ENCODE data around the gene BPHL.

BPHL gene

GRCh38 chr6:3119040-3119723 lies 671 bp downstream of the BPHL start:
- H3K9me3 ChIP-seq (ENCODE audit: control extremely low read depth in 1 of 5, control insufficient read depth in 4 of 5, insufficient read depth in 2 of 5, low read depth in 1 of 5, low read length in 4 of 5): no peaks in the 10 kb centered on the region
- H3K27ac ChIP-seq (ENCODE audit: insufficient read depth in 1 of 2, low read depth in 1 of 2, low read length in 2 of 2, poor library complexity in 1 of 2, severe bottlenecking in 2 of 2): peak overlapping the region in 1 of 2 experiments; percentile 53
- ChIA-PET CTCF (interaction anchor here (0.5 to 1.5 kb wide), 6 partner anchors 18 to 957 kb away, joined by 3 to 7 read pairs (median 4); partner anchors contain the start of gene PSMG4), POLR2A (interaction anchor here (0.6 kb wide), 2 partner anchors 329 to 353 kb away, joined by 3 to 4 read pairs; no protein-coding TSS in a partner anchor)
- WGBS (ENCODE audit: insufficient coverage): under 1% methylated on average over 14 of the region's 19 CpGs
- DNase-seq: peak in 2 of 3 donors; percentile 3 to 47
- H3K4me1 ChIP-seq (ENCODE audit: control extremely low read depth in 1 of 4, control insufficient read depth in 4 of 4, insufficient read depth in 4 of 4, low read length in 3 of 4): peaks cover 7 to 13% (median 12%) of the 10 kb centered on the region in 4 experiments
- H3K27me3 ChIP-seq (replicated peaks in 2 of 5; ENCODE audit: control insufficient read depth in 4 of 5, insufficient read depth in 5 of 5, low read length in 4 of 5): no peaks in the 10 kb centered on the region
- peak overlapping the region; percentile 77 to 95 (median 92) for H3K4me3 ChIP-seq (ENCODE audit: control insufficient read depth in 1 of 7, extremely low read depth in 1 of 7, insufficient read depth in 4 of 7, low read depth in 2 of 7, low read length in 6 of 7)
- peaks cover 0 to 12% (median 10%) of the 10 kb centered on the region in 4 experiments for H3K36me3 ChIP-seq (ENCODE audit: control insufficient read depth in 4 of 4, insufficient read depth in 4 of 4, low read length in 3 of 4)

- H3K4me1 ChIP-seq (ENCODE audit: control extremely low read depth in 1 of 4, control insufficient read depth in 4 of 4, insufficient read depth in 4 of 4, low read length in 3 of 4): peaks cover 7 to 13% (median 12%) of the 10 kb centered on the region in 4 experiments
- WGBS (ENCODE audit: insufficient coverage): 100% methylated on average over 4 of the region's 5 CpGs
- H3K27ac ChIP-seq (ENCODE audit: insufficient read depth in 1 of 2, low read depth in 1 of 2, low read length in 2 of 2, poor library complexity in 1 of 2, severe bottlenecking in 2 of 2): no peak overlapping the region
- no peak overlapping the region for H3K4me3 ChIP-seq (ENCODE audit: control insufficient read depth in 1 of 7, extremely low read depth in 1 of 7, insufficient read depth in 4 of 7, low read depth in 2 of 7, low read length in 6 of 7)
- no peaks in the 10 kb centered on the region for H3K9me3 ChIP-seq (ENCODE audit: control extremely low read depth in 1 of 5, control insufficient read depth in 4 of 5, insufficient read depth in 2 of 5, low read depth in 1 of 5, low read length in 4 of 5)
- no peaks in the 10 kb centered on the region for H3K36me3 ChIP-seq (ENCODE audit: control insufficient read depth in 4 of 4, insufficient read depth in 4 of 4, low read length in 3 of 4)
- no peak for DNase-seq
- CTCF ChIA-PET: no interaction called here
- H3K27me3 ChIP-seq (replicated peaks in 2 of 5; ENCODE audit: control insufficient read depth in 4 of 5, insufficient read depth in 5 of 5, low read length in 4 of 5): no peaks in the 10 kb centered on the region
- POLR2A ChIA-PET: interaction anchor here (0.6 kb wide), 1 partner anchor 353 kb away, joined by 3 read pairs; no protein-coding TSS in a partner anchor
These were observed 2.2 kb downstream of the BPHL start for GRCh38 chr6:3120765-3121089.

GRCh38 chr6:3122823-3123182 lies 4.3 kb downstream of the BPHL start:
- no peak for DNase-seq
- Histone ChIP-seq H3K4me1 (ENCODE audit: control extremely low read depth in 1 of 4, control insufficient read depth in 4 of 4, insufficient read depth in 4 of 4, low read length in 3 of 4) (peaks cover 5 to 10% (median 8%) of the 10 kb centered on the region in 4 experiments), H3K36me3 (ENCODE audit: control insufficient read depth in 4 of 4, insufficient read depth in 4 of 4, low read length in 3 of 4) (no peaks in the 10 kb centered on the region), H3K4me3 (ENCODE audit: control insufficient read depth in 1 of 7, extremely low read depth in 1 of 7, insufficient read depth in 4 of 7, low read depth in 2 of 7, low read length in 6 of 7) (no peak overlapping the region), H3K27ac (ENCODE audit: insufficient read depth in 1 of 2, low read depth in 1 of 2, low read length in 2 of 2, poor library complexity in 1 of 2, severe bottlenecking in 2 of 2) (no peak overlapping the region), H3K9me3 (ENCODE audit: control extremely low read depth in 1 of 5, control insufficient read depth in 4 of 5, insufficient read depth in 2 of 5, low read depth in 1 of 5, low read length in 4 of 5) (no peaks in the 10 kb centered on the region), H3K27me3 (replicated peaks in 2 of 5; ENCODE audit: control insufficient read depth in 4 of 5, insufficient read depth in 5 of 5, low read length in 4 of 5) (no peaks in the 10 kb centered on the region)
- ChIA-PET POLR2A (no interaction called here), CTCF (interaction anchor here (0.9 to 1.5 kb wide), 3 partner anchors 42 to 129 kb away, joined by 3 to 7 read pairs (median 4); no protein-coding TSS in a partner anchor)
- 96% methylated on average over 9 of the region's 9 CpGs for WGBS (ENCODE audit: insufficient coverage)

GRCh38 chr6:3124667-3125066 lies 6.2 kb downstream of the BPHL start:
- 91% methylated on average over 6 of the region's 8 CpGs for WGBS (ENCODE audit: insufficient coverage)
- no peaks in the 10 kb centered on the region for H3K4me1 ChIP-seq (ENCODE audit: control extremely low read depth in 1 of 4, control insufficient read depth in 4 of 4, insufficient read depth in 4 of 4, low read length in 3 of 4)
- ChIA-PET POLR2A (interaction anchor here (0.6 kb wide), 1 partner anchor 56 kb away, joined by 4 read pairs; no protein-coding TSS in a partner anchor), CTCF (interaction anchor here (0.6 to 1.5 kb wide), 3 partner anchors 123 to 155 kb away, joined by 4 to 5 read pairs (median 4); no protein-coding TSS in a partner anchor)
- H3K9me3 ChIP-seq (ENCODE audit: control extremely low read depth in 1 of 5, control insufficient read depth in 4 of 5, insufficient read depth in 2 of 5, low read depth in 1 of 5, low read length in 4 of 5): no peaks in the 10 kb centered on the region
- H3K27ac ChIP-seq (ENCODE audit: insufficient read depth in 1 of 2, low read depth in 1 of 2, low read length in 2 of 2, poor library complexity in 1 of 2, severe bottlenecking in 2 of 2): no peak overlapping the region
- H3K36me3 ChIP-seq (ENCODE audit: control insufficient read depth in 4 of 4, insufficient read depth in 4 of 4, low read length in 3 of 4): peaks cover 0 to 8% (median 0%) of the 10 kb centered on the region in 4 experiments
- H3K4me3 ChIP-seq (ENCODE audit: control insufficient read depth in 1 of 7, extremely low read depth in 1 of 7, insufficient read depth in 4 of 7, low read depth in 2 of 7, low read length in 6 of 7): no peak overlapping the region
- DNase-seq: no peak
- H3K27me3 ChIP-seq (replicated peaks in 2 of 5; ENCODE audit: control insufficient read depth in 4 of 5, insufficient read depth in 5 of 5, low read length in 4 of 5): no peaks in the 10 kb centered on the region

- Histone ChIP-seq H3K4me3 (ENCODE audit: control insufficient read depth in 1 of 7, extremely low read depth in 1 of 7, insufficient read depth in 4 of 7, low read depth in 2 of 7, low read length in 6 of 7) (no peak overlapping the region), H3K36me3 (ENCODE audit: control insufficient read depth in 4 of 4, insufficient read depth in 4 of 4, low read length in 3 of 4) (peaks cover 0 to 8% (median 5%) of the 10 kb centered on the region in 4 experiments), H3K27me3 (replicated peaks in 2 of 5; ENCODE audit: control insufficient read depth in 4 of 5, insufficient read depth in 5 of 5, low read length in 4 of 5) (no peaks in the 10 kb centered on the region), H3K9me3 (ENCODE audit: control extremely low read depth in 1 of 5, control insufficient read depth in 4 of 5, insufficient read depth in 2 of 5, low read depth in 1 of 5, low read length in 4 of 5) (no peaks in the 10 kb centered on the region), H3K27ac (ENCODE audit: insufficient read depth in 1 of 2, low read depth in 1 of 2, low read length in 2 of 2, poor library complexity in 1 of 2, severe bottlenecking in 2 of 2) (no peak overlapping the region), H3K4me1 (ENCODE audit: control extremely low read depth in 1 of 4, control insufficient read depth in 4 of 4, insufficient read depth in 4 of 4, low read length in 3 of 4) (no peaks in the 10 kb centered on the region)
- CTCF ChIA-PET: interaction anchor here (0.8 to 3.5 kb wide), 6 partner anchors 35 to 154 kb away, joined by 3 to 14 read pairs (median 4); no protein-coding TSS in a partner anchor
- POLR2A ChIA-PET: interaction anchor here (0.6 kb wide), 1 partner anchor 106 kb away, joined by 4 read pairs; no protein-coding TSS in a partner anchor
- no peak for DNase-seq
- 17% methylated on average over 1 of the region's 2 CpGs for WGBS (ENCODE audit: insufficient coverage)
These were observed 7.3 kb downstream of the BPHL start for GRCh38 chr6:3125815-3126214.

- CTCF ChIA-PET: interaction anchor here (0.7 to 3.8 kb wide), 8 partner anchors 12 to 131 kb away, joined by 3 to 14 read pairs (median 4); no protein-coding TSS in a partner anchor
These were observed 10.0 kb downstream of the BPHL start for GRCh38 chr6:3128356-3129108.

More at GRCh38 chr6:3128356-3129108, 10.0 kb downstream of the BPHL start:
- Histone ChIP-seq H3K27ac (ENCODE audit: insufficient read depth in 1 of 2, low read depth in 1 of 2, low read length in 2 of 2, poor library complexity in 1 of 2, severe bottlenecking in 2 of 2) (no peak overlapping the region), H3K4me3 (ENCODE audit: control insufficient read depth in 1 of 7, extremely low read depth in 1 of 7, insufficient read depth in 4 of 7, low read depth in 2 of 7, low read length in 6 of 7) (no peak overlapping the region), H3K36me3 (ENCODE audit: control insufficient read depth in 4 of 4, insufficient read depth in 4 of 4, low read length in 3 of 4) (peaks cover 0 to 18% (median 9%) of the 10 kb centered on the region in 4 experiments), H3K9me3 (ENCODE audit: control extremely low read depth in 1 of 5, control insufficient read depth in 4 of 5, insufficient read depth in 2 of 5, low read depth in 1 of 5, low read length in 4 of 5) (no peaks in the 10 kb centered on the region), H3K27me3 (replicated peaks in 2 of 5; ENCODE audit: control insufficient read depth in 4 of 5, insufficient read depth in 5 of 5, low read length in 4 of 5) (no peaks in the 10 kb centered on the region), H3K4me1 (ENCODE audit: control extremely low read depth in 1 of 4, control insufficient read depth in 4 of 4, insufficient read depth in 4 of 4, low read length in 3 of 4) (no peaks in the 10 kb centered on the region)
- WGBS (ENCODE audit: insufficient coverage): 97% methylated on average over 9 of the region's 15 CpGs
- POLR2A ChIA-PET: no interaction called here
- DNase-seq: no peak
